Ishikawa (cell line): ENCODE data around the gene CAPN5.

ENCODE experiments used
- CEBPB ChIP-seq: IDR thresholded peaks from 2 replicates; pipeline ENCODE4 v1.6.1; 2012
- EGR1 ChIP-seq: IDR thresholded peaks from 2 replicates; pipeline ENCODE4 v1.6.1; 2012
- TAF1 ChIP-seq: IDR thresholded peaks from 2 replicates; pipeline ENCODE4 v1.6.1; 2012; ENCODE audit warnings: low read depth, mild to moderate bottlenecking
- TF ChIP-seq, protein P1 (sequence below): IDR thresholded peaks from 2 replicates; pipeline ENCODE4 v1.6.1; 2012; ENCODE audit warnings: low read depth, mild to moderate bottlenecking
- TF ChIP-seq, protein P2 (sequence below): IDR thresholded peaks from 2 replicates; pipeline ENCODE4 v1.6.1; 2012

DNA sequence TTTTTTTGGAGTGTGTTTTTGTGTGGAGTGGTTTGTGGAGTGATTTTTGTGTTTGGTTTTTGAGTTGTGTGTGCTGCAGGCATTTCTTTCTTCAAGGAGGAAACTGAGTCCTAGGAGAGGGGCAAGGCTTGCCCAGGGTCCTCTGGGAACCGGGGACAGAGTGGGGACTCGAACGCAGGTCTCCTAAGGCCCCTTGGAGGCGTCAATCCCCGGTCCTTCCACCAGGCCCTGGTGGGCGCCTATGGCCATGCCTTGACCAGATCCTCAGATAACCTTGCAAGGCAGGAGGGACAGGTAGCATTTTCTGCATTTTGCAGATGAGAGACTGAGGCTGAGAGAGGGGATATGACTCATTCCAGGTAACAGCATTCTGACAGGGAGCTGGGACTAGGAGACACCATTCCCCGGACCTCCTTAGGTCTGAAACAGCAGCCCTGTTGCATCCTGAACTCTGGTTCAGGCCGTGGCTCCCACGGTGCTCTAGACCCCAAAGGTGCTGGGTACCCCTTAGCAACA lies 100.4 kb downstream of the CAPN5 start:
- TF ChIP-seq, protein P1, sequence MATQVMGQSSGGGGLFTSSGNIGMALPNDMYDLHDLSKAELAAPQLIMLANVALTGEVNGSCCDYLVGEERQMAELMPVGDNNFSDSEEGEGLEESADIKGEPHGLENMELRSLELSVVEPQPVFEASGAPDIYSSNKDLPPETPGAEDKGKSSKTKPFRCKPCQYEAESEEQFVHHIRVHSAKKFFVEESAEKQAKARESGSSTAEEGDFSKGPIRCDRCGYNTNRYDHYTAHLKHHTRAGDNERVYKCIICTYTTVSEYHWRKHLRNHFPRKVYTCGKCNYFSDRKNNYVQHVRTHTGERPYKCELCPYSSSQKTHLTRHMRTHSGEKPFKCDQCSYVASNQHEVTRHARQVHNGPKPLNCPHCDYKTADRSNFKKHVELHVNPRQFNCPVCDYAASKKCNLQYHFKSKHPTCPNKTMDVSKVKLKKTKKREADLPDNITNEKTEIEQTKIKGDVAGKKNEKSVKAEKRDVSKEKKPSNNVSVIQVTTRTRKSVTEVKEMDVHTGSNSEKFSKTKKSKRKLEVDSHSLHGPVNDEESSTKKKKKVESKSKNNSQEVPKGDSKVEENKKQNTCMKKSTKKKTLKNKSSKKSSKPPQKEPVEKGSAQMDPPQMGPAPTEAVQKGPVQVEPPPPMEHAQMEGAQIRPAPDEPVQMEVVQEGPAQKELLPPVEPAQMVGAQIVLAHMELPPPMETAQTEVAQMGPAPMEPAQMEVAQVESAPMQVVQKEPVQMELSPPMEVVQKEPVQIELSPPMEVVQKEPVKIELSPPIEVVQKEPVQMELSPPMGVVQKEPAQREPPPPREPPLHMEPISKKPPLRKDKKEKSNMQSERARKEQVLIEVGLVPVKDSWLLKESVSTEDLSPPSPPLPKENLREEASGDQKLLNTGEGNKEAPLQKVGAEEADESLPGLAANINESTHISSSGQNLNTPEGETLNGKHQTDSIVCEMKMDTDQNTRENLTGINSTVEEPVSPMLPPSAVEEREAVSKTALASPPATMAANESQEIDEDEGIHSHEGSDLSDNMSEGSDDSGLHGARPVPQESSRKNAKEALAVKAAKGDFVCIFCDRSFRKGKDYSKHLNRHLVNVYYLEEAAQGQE = no peak
- TF ChIP-seq EGR1 = no peak
- TF ChIP-seq CEBPB = no peak
- TF ChIP-seq, protein P2, sequence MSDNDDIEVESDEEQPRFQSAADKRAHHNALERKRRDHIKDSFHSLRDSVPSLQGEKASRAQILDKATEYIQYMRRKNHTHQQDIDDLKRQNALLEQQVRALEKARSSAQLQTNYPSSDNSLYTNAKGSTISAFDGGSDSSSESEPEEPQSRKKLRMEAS = no peak
- TF ChIP-seq TAF1 = no peak
